AG10803 (cell line): ENCODE data around the gene WNT10A.

Source experiments
- DNase-seq: peaks from one replicate; pipeline ENCODE4 v3.0.0; 2010; ENCODE audit warnings: low read depth
- H3K4me3 ChIP-seq: 2 replicates; pipeline ENCODE4 v1.5.1; 2011; ENCODE audit warnings: mild to moderate bottlenecking, low read length, control low read depth
- TF ChIP-seq, protein P1 (sequence below): conservative IDR thresholded peaks from 2 replicates; pipeline ENCODE4 v1.5.1; 2011; ENCODE audit warnings: mild to moderate bottlenecking, low read length, control low read depth, inconsistent platforms

WNT10A gene

GRCh38 chr2:218857371-218858137 lies 23.1 kb upstream of the WNT10A start:
- no peak for DNase-seq
- H3K4me3 ChIP-seq: no peak overlapping the region
- TF ChIP-seq, protein P1, sequence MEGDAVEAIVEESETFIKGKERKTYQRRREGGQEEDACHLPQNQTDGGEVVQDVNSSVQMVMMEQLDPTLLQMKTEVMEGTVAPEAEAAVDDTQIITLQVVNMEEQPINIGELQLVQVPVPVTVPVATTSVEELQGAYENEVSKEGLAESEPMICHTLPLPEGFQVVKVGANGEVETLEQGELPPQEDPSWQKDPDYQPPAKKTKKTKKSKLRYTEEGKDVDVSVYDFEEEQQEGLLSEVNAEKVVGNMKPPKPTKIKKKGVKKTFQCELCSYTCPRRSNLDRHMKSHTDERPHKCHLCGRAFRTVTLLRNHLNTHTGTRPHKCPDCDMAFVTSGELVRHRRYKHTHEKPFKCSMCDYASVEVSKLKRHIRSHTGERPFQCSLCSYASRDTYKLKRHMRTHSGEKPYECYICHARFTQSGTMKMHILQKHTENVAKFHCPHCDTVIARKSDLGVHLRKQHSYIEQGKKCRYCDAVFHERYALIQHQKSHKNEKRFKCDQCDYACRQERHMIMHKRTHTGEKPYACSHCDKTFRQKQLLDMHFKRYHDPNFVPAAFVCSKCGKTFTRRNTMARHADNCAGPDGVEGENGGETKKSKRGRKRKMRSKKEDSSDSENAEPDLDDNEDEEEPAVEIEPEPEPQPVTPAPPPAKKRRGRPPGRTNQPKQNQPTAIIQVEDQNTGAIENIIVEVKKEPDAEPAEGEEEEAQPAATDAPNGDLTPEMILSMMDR: no peak

- no peak overlapping the region for H3K4me3 ChIP-seq
These were observed 22.6 kb upstream of the WNT10A start for GRCh38 chr2:218858138-218858445.

GRCh38 chr2:218858671-218859555 lies 21.7 kb upstream of the WNT10A start:
- DNase-seq: no peak
- no peak overlapping the region for H3K4me3 ChIP-seq
- TF ChIP-seq, protein P1: no peak

More at GRCh38 chr2:218858138-218858445, 22.6 kb upstream of the WNT10A start:
- DNase-seq: no peak
- TF ChIP-seq, protein P1: no peak

- no peak for DNase-seq
- TF ChIP-seq, protein P1: no peak
- H3K4me3 ChIP-seq: no peak within 1 kb of the TSS
These were observed 21.1 kb upstream of the WNT10A start, which contains the start of gene WNT6 for GRCh38 chr2:218859556-218859987. WNT6 (plus strand) TSS chr2:218859805; CDS start chr2:218860038, 233 bp downstream.

GRCh38 chr2:218859988-218860831 lies 20.4 kb upstream of the WNT10A start:
- DNase-seq: no peak
- TF ChIP-seq, protein P1: no peak
- no peak overlapping the region for H3K4me3 ChIP-seq

GRCh38 chr2:218860950-218861381 lies 19.7 kb upstream of the WNT10A start:
- peak; percentile 17 for DNase-seq
- no peak overlapping the region for H3K4me3 ChIP-seq
- TF ChIP-seq, protein P1: no peak
